ENCODE data around the gene CMTM7. TPM values are rescaled to one million over a fixed set of nuclear protein-coding genes. Genes with fewer than 3 reads are reported as not detected.

The CMTM7 gene
- total and polyA plus RNA-seq, 2 of the 8 experiments (the other 6 are each of a cell fraction or from before 2014, with no cell fraction given): 33.3 to 65.8 TPM

DNA sequence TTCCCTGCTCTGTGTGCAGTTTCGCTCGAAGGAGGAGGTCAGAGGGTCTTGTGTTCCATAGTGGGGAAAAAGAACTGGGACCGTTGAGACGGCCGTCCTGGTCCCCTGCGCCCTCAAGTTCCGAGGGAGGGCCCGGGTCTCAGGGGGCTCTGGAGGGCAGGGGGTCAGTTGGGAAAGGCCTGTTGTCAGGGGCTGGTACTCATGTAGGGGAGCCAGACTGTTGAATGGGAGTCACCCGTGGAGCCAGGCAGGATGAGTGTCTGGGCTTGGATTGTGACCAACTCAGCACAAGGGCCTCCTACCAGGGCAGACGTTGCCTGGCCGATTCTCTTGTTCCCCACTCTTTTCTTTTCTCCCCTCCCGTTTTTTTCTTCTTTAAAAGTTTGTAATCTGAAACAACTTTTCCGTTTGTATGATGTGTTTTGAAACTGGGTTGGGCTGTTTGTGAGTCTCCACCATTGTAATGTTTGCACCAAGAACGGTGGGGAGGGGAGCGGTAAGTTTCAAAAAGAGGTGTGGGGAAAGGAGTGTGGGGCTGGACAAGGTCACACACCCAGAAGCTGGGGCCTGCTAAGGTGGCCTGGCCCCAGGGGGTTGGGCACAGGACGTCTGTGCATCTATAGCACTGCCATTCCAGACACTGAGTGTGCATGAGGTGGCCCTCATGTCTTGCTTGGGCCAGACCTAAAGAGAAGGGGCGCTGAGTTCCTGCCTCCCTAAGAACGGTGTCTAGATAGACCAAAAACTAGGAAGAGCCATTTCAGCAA, 1.1 kb downstream of the CMTM7 start:
- Histone ChIP-seq H4K91ac (replicated peaks; ENCODE audit: insufficient read length, low read length) (peak overlapping the region; percentile 40), H4K8ac (ENCODE audit: extremely low read depth, insufficient read depth, low read length) (peak overlapping the region; percentile 79; the same call in 1 of the 2 replicates), H3K27ac (ENCODE audit: low read depth, low read length) (no peak overlapping the region), H3K23ac (ENCODE audit: insufficient read length) (no peak overlapping the region), H3K14ac (ENCODE audit: insufficient read length) (no peak overlapping the region), H2AFZ (ENCODE audit: low read length) (peak overlapping the region; percentile 52; the same call in 1 of the 2 replicates), H3K9me3 (ENCODE audit: insufficient read depth in 2 of 2, low read depth in 1 of 2, low read length in 1 of 2) (no peaks in the 10 kb centered on the region), H2BK120ac (replicated peaks; ENCODE audit: low read depth, low read length) (no peak overlapping the region), H4K5ac (ENCODE audit: insufficient read length, low read depth, low read length) (no peak overlapping the region), H3K23me2 (ENCODE audit: low read depth, low read length) (peaks cover 11% of the 10 kb centered on the region), H2AK5ac (ENCODE audit: low read depth, low read length) (no peak overlapping the region), H3K56ac (replicated peaks; ENCODE audit: insufficient read length, low read depth, low read length) (no peak overlapping the region), H2BK15ac (ENCODE audit: low read length) (0 out of 2 replicates have a peak overlapping the region, but pooled peaks have one; percentile 92), H2BK5ac (ENCODE audit: low read depth, low read length) (no peak overlapping the region; the same call in 1 of the 2 replicates), H4K20me1 (replicated peaks in 1 of 2; ENCODE audit: control insufficient read depth in 1 of 2, insufficient read depth in 2 of 2, low read length in 2 of 2) (peaks cover 2% of the 10 kb centered on the region in 2 experiments), H3K4me1 (replicated peaks in 1 of 4; ENCODE audit: control insufficient read depth in 3 of 4, insufficient read depth in 4 of 4, low read length in 3 of 4) (peaks cover 0 to 5% (median 3%) of the 10 kb centered on the region in 4 experiments; a peak in 3 of 7 replicates), H3K9ac (replicated peaks in 1 of 4; ENCODE audit: extremely low read depth in 1 of 4, low read depth in 3 of 4, low read length in 3 of 4) (peak overlapping the region in 3 of 4 experiments; percentile 29 to 60 (median 60); a peak in 5 of 7 replicates), H3K4me2 (ENCODE audit: insufficient read depth in 1 of 2, low read depth in 2 of 2, low read length in 2 of 2) (peak overlapping the region; percentile 77 to 85), H3K4me3 (ENCODE audit: extremely low read depth in 1 of 4, insufficient read depth in 2 of 4, low read depth in 3 of 4, low read length in 4 of 4) (peak overlapping the region; percentile 46 to 77 (median 75)), H3K18ac (ENCODE audit: extremely low read depth, low read length) (peak overlapping the region; percentile 97), H3K4ac (replicated peaks; ENCODE audit: insufficient read length, low read depth, low read length) (no peak overlapping the region), H3K27me3 (replicated peaks in 1 of 4; ENCODE audit: control insufficient read depth in 3 of 4, extremely low read depth in 1 of 4, insufficient read depth in 3 of 4, low read length in 3 of 4) (peaks cover 0 to 13% (median 7%) of the 10 kb centered on the region in 4 experiments; a peak in 4 of 7 replicates), H2BK20ac (ENCODE audit: low read length) (no peak overlapping the region), H2BK12ac (ENCODE audit: low read depth, low read length) (peak overlapping the region; percentile 50; the same call in 1 of the 2 replicates), H3K79me1 (ENCODE audit: low read depth, low read length) (peaks cover 2% of the 10 kb centered on the region), H3K79me2 (ENCODE audit: control insufficient read depth in 1 of 2, insufficient read depth in 2 of 2, low read length in 2 of 2) (peaks cover 0 to 35% of the 10 kb centered on the region in 2 experiments; a peak in 2 of 4 replicates), H3K36me3 (ENCODE audit: control insufficient read depth in 2 of 4, insufficient read depth in 4 of 4, low read length in 3 of 4) (no peaks in the 10 kb centered on the region)
- POLR2A ChIA-PET (ENCODE audit: partially characterized antibody): interaction anchor here (0.8 to 1.8 kb wide), 10 partner anchors 8 to 135 kb away, joined by 3 to 8 read pairs (median 3); no protein-coding TSS in a partner anchor
- WGBS, 2 experiments (ENCODE audit: extremely low coverage in 1 of 2, insufficient coverage in 1 of 2, insufficient read length in 1 of 2, insufficient replicate concordance in 2 of 2, low coverage in 1 of 2, low lambda C conversion rate in 2 of 2, missing lambda C conversion rate in 1 of 2): 34% methylated on average over 16 of the region's 18 CpGs; no CpG with 5 or more reads in 1 of the 2 experiments
- DNase-seq (ENCODE audit: low read depth in 1 of 2, low spot score in 2 of 2): no peak
- FAIRE-seq: no peak
- CTCF ChIA-PET (ENCODE audit: partially characterized antibody): interaction anchor here (1.0 to 12.8 kb wide), 3 partner anchors 10 to 22 kb away, joined by 3 to 121 read pairs (median 5); no protein-coding TSS in a partner anchor
- TF ChIP-seq BCL11A (IDR thresholded peaks at IDR 0.05; ENCODE audit: low read depth in 2 of 2, low read length in 2 of 2) (no peak), HDAC2 (IDR thresholded peaks at IDR 0.05; ENCODE audit: borderline replicate concordance in 1 of 2, low read depth in 2 of 2, low read length in 2 of 2) (no peak)
